ENCODE measurements around the gene SNRPD2.

Gene SNRPD2

DNA sequence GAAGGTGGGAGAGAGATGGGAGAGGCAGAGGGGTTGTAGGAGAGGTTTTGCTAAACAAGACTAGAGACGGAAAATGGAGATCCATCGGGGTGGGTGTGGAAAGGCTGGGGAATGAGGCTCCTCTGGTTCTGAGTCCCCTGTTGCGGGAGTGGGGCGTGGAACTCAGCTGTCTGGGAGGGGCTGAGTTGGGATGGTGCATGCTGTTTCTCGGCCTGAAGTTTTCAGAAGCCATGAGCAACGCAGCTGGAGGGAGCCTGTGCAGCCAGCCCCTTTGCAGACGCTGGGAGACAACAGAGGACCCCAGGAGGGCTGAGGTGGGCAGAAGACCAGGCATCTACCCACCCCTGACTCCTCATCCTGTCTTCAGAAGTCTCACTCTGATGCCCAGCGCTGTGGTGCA lies 31.1 kb downstream of the SNRPD2 start:
- H3K27ac Mint-ChIP-seq: no peak overlapping the region
- TF ChIP-seq, protein P1, sequence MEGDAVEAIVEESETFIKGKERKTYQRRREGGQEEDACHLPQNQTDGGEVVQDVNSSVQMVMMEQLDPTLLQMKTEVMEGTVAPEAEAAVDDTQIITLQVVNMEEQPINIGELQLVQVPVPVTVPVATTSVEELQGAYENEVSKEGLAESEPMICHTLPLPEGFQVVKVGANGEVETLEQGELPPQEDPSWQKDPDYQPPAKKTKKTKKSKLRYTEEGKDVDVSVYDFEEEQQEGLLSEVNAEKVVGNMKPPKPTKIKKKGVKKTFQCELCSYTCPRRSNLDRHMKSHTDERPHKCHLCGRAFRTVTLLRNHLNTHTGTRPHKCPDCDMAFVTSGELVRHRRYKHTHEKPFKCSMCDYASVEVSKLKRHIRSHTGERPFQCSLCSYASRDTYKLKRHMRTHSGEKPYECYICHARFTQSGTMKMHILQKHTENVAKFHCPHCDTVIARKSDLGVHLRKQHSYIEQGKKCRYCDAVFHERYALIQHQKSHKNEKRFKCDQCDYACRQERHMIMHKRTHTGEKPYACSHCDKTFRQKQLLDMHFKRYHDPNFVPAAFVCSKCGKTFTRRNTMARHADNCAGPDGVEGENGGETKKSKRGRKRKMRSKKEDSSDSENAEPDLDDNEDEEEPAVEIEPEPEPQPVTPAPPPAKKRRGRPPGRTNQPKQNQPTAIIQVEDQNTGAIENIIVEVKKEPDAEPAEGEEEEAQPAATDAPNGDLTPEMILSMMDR (IDR thresholded peaks at IDR 0.05): no peak
- DNase-seq: no peak
- no peak overlapping the region for H3K4me3 Mint-ChIP-seq
- H3K4me1 Mint-ChIP-seq: peaks cover 29% of the 10 kb centered on the region
- H3K9me3 Mint-ChIP-seq: no peaks in the 10 kb centered on the region
- no peaks in the 10 kb centered on the region for H3K36me3 Mint-ChIP-seq (ENCODE audit: low read depth)
- peaks cover 33% of the 10 kb centered on the region for H3K27me3 Mint-ChIP-seq (ENCODE audit: low read depth, poor library complexity)

DNA sequence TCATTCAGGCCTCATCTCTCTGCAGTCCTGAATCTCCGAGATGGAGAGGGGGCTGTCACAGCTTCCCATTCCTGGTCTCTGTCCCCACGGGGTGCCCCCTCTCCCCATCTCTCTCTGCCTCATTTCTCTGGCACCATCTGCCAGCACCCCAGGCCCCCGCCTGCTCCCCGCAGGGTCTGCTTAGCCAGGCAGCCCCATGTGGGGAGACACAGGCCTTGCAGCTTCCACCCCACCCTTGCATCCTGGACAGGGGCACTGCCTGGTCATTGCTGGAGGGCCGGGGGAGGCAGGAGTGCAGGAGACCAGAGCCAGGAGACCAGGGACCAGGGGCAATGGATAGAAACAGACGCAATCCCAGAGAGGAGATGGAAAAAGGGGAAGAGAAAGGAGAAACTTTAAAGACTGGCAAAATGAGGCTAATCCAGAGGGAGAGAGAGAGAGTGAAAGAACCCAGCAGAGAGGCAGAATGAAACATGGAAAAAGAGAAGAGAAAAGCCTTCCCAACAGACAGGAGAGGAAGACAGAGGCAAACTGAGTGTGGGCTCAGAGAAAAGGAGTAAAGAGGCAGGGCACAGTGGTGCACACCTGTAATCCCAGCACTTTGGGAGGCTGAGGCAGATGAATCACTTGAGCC lies 32.5 kb downstream of the SNRPD2 start:
- peak overlapping the region; percentile 6 for H3K27ac Mint-ChIP-seq
- no peaks in the 10 kb centered on the region for H3K36me3 Mint-ChIP-seq (ENCODE audit: low read depth)
- no peaks in the 10 kb centered on the region for H3K9me3 Mint-ChIP-seq
- DNase-seq: no peak
- H3K4me3 Mint-ChIP-seq: no peak overlapping the region
- H3K27me3 Mint-ChIP-seq (ENCODE audit: low read depth, poor library complexity): peaks cover 31% of the 10 kb centered on the region
- TF ChIP-seq, protein P1 (IDR thresholded peaks at IDR 0.05): no peak
- H3K4me1 Mint-ChIP-seq: peaks cover 22% of the 10 kb centered on the region

DNA sequence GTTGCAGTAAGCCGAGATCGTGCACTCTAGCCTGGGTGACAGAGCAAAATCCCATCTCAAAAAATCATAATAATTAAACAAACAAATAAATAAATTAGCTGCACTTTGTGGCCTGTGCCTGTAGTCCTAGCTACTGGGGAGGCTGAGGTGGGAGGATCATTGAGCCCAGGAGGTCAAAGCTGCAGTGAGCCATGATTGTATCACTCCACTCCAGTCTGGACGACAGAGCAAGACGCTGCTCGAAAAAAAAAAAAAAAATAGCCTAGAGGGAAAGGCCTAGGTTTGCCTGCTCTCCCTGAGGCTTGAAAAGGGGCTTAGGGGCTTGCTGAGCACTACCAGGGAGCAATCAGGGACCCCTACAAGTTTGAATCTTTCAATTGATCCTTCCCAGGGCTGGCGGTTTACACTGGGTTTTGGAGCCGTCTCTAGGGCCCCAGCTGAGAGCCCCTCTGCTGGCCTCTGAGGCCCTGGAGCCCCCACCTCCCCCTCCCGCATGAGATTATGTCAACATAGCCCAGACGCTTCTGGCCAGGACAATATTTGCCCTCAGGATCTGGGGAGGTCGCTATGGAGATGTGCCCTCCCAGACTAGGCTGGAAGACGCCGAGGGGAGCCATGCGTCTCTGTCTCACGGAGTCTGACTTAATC lies 34.1 kb downstream of the SNRPD2 start:
- DNase-seq: no peak

DNA sequence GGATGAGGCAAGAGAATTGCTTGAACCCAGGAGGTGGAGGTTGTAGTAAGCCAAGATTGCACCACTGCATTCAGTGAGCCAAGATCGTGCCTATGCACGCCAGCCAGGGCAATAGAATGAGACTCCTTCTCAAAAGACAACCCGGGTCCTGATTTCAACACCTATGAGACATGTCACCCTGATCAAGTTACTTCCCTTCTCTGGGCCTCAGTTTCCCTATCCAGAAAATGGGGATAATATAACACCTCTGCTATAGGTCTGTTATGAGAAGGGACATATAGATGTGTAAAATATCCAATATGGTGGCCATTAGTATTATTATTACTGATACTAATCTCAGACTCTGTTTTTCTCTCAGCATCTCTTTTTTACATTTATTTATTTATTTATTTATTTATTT lies 36.7 kb downstream of the SNRPD2 start:
- H3K9me3 Mint-ChIP-seq: no peaks in the 10 kb centered on the region
- TF ChIP-seq, protein P1 (IDR thresholded peaks at IDR 0.05): no peak
- no peak overlapping the region for H3K27ac Mint-ChIP-seq
- no peaks in the 10 kb centered on the region for H3K36me3 Mint-ChIP-seq (ENCODE audit: low read depth)
- DNase-seq: no peak
- H3K27me3 Mint-ChIP-seq (ENCODE audit: low read depth, poor library complexity): peaks cover 19% of the 10 kb centered on the region
- no peak overlapping the region for H3K4me3 Mint-ChIP-seq
- peaks cover 20% of the 10 kb centered on the region for H3K4me1 Mint-ChIP-seq

More for the DNA sequence above, 34.1 kb downstream of the SNRPD2 start:
- no peak overlapping the region for H3K27ac Mint-ChIP-seq
- H3K27me3 Mint-ChIP-seq (ENCODE audit: low read depth, poor library complexity): peaks cover 33% of the 10 kb centered on the region
- H3K36me3 Mint-ChIP-seq (ENCODE audit: low read depth): no peaks in the 10 kb centered on the region
- no peak overlapping the region for H3K4me3 Mint-ChIP-seq
- H3K9me3 Mint-ChIP-seq: no peaks in the 10 kb centered on the region
- TF ChIP-seq, protein P1 (IDR thresholded peaks at IDR 0.05): no peak
- peaks cover 26% of the 10 kb centered on the region for H3K4me1 Mint-ChIP-seq

DNA sequence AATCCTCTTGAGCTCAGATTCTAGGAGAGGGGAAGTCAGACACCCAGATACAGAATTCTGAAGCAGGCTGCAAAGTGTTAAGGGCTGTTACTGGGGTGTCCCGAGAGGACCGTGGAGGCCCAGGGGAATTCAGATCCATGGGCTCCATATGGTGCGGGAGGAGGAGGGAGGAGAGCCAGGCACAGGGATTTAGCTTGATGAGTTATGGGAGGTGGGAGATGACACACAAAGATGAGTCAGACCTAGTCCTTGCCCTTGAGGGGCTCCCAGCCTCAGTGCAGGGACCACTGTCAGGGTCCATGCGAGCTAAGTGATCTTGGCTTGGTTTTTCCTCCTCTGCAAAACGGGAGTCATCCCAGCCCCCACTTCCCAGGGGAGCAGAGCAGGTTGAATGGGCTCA lies 38.1 kb downstream of the SNRPD2 start:
- H3K9me3 Mint-ChIP-seq: peaks cover 4% of the 10 kb centered on the region
- no peaks in the 10 kb centered on the region for H3K36me3 Mint-ChIP-seq (ENCODE audit: low read depth)
- H3K4me1 Mint-ChIP-seq: peaks cover 10% of the 10 kb centered on the region
- no peak overlapping the region for H3K4me3 Mint-ChIP-seq
- peak overlapping the region; percentile 72 for H3K27ac Mint-ChIP-seq
- DNase-seq: no peak
- TF ChIP-seq, protein P1 (IDR thresholded peaks at IDR 0.05): no peak
- H3K27me3 Mint-ChIP-seq (ENCODE audit: low read depth, poor library complexity): peaks cover 10% of the 10 kb centered on the region

DNA sequence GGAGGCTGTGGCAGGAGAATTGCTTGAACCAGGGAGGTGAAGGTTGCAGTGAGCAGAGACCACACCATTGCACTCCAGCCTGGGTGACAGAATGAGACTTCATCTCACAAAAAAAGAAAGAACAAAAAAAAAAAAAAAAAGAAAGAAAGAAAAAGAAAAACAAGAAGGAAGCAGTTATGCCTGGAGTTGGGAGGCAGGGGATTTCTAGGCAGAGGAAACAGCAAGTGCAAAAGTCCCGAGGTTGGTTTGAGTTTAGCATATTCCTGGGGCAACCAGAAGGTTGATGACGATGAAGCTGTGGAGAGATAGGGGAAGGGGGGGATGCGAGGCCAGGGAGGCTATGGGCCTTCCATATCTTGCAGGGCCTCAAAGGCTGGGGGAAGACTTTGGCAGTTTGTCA lies 41.0 kb downstream of the SNRPD2 start:
- Mint-ChIP-seq H3K27ac (no peak overlapping the region), H3K36me3 (ENCODE audit: low read depth) (peaks cover 4% of the 10 kb centered on the region), H3K4me1 (peaks cover 13% of the 10 kb centered on the region), H3K4me3 (no peak overlapping the region), H3K27me3 (ENCODE audit: low read depth, poor library complexity) (peaks cover 14% of the 10 kb centered on the region), H3K9me3 (peaks cover 16% of the 10 kb centered on the region)
- TF ChIP-seq, protein P1 (IDR thresholded peaks at IDR 0.05): no peak
- no peak for DNase-seq
